ENCODE data around the gene HNRNPAB. TPM values are rescaled to one million over a fixed set of nuclear protein-coding genes. Genes with fewer than 3 reads are reported as not detected.

HNRNPAB gene
- total RNA-seq, 1 experiment from 2014 or later = 547 TPM

GRCh38 chr5:178186427-178186826 lies 17.9 kb upstream of the HNRNPAB start:
- Mint-ChIP-seq H3K27me3 (ENCODE audit: low read depth) (peaks cover 3% of the 10 kb centered on the region), H3K4me3 (no peak overlapping the region), H3K36me3 (ENCODE audit: insufficient read depth in 1 of 3, low read depth in 3 of 3) (peaks cover 0 to 4% (median 2%) of the 10 kb centered on the region in 3 experiments; a peak in 2 of 7 replicates), H3K9me3 (peaks cover 2 to 6% of the 10 kb centered on the region in 2 experiments), H3K4me1 (peaks cover 9% of the 10 kb centered on the region in 2 experiments), H3K27ac (no peak overlapping the region)
- no peak overlapping the region for H3K14ac ChIP-seq (ENCODE audit: insufficient read depth, low read length)
- H2BK20ac ChIP-seq (ENCODE audit: low read depth, low read length, poor library complexity, severe bottlenecking) = no peak overlapping the region
- no peak overlapping the region for H4K8ac ChIP-seq (replicated peaks; ENCODE audit: insufficient read length, low read depth, low read length)
- no peak overlapping the region for H3K56ac ChIP-seq (ENCODE audit: insufficient read length, low read depth, low read length)
- no peak overlapping the region for H3K4me2 ChIP-seq (ENCODE audit: insufficient read depth, insufficient read length, low read length)
- no peaks in the 10 kb centered on the region for H3K9me3 ChIP-seq (ENCODE audit: control insufficient read depth, low read depth, low read length)
- no peak overlapping the region for H2BK5ac ChIP-seq (ENCODE audit: insufficient read length, low read length)
- H3K23me2 ChIP-seq (ENCODE audit: insufficient read length, low read depth, low read length, poor library complexity, severe bottlenecking) = no peaks in the 10 kb centered on the region
- H3K9ac ChIP-seq (ENCODE audit: extremely low read depth, insufficient read length, low read length) = no peak overlapping the region
- H3K79me2 ChIP-seq (ENCODE audit: insufficient read depth, low read length) = no peaks in the 10 kb centered on the region
- WGBS (ENCODE audit: extremely low coverage, insufficient read length, low lambda C conversion rate) = no CpG with 5 or more reads among the region's 6 CpGs
- H4K5ac ChIP-seq (ENCODE audit: insufficient read length, low read depth, low read length) = no peak overlapping the region
- peaks cover 3% of the 10 kb centered on the region; the same call in 1 of the 2 replicates for H3K4me1 ChIP-seq (ENCODE audit: insufficient read depth, low read length)
- no peaks in the 10 kb centered on the region for H3K27me3 ChIP-seq (ENCODE audit: insufficient read depth, low read length)
- no peak overlapping the region for H2BK12ac ChIP-seq (ENCODE audit: insufficient read length, low read depth, low read length)
- no peak overlapping the region for H3T11ph ChIP-seq (ENCODE audit: low read length)
- no peak overlapping the region for H3K4ac ChIP-seq (ENCODE audit: low read depth, low read length)
- no peak overlapping the region for H3K23ac ChIP-seq (ENCODE audit: insufficient read length, low read depth, low read length)
- no peak overlapping the region for H3K27ac ChIP-seq (ENCODE audit: insufficient read length, low read depth, low read length)
- H2AFZ ChIP-seq (ENCODE audit: low read length) = no peak overlapping the region
- no peak overlapping the region for H2BK15ac ChIP-seq (ENCODE audit: low read depth, low read length)
- DNase-seq = no peak
- no peak overlapping the region for H2AK5ac ChIP-seq (ENCODE audit: insufficient read length, low read length)
- H4K20me1 ChIP-seq (ENCODE audit: control insufficient read depth, insufficient read depth, insufficient read length) = no peaks in the 10 kb centered on the region
- H3K18ac ChIP-seq (ENCODE audit: insufficient read length, low read depth, low read length) = no peak overlapping the region
- TF ChIP-seq, protein P1, sequence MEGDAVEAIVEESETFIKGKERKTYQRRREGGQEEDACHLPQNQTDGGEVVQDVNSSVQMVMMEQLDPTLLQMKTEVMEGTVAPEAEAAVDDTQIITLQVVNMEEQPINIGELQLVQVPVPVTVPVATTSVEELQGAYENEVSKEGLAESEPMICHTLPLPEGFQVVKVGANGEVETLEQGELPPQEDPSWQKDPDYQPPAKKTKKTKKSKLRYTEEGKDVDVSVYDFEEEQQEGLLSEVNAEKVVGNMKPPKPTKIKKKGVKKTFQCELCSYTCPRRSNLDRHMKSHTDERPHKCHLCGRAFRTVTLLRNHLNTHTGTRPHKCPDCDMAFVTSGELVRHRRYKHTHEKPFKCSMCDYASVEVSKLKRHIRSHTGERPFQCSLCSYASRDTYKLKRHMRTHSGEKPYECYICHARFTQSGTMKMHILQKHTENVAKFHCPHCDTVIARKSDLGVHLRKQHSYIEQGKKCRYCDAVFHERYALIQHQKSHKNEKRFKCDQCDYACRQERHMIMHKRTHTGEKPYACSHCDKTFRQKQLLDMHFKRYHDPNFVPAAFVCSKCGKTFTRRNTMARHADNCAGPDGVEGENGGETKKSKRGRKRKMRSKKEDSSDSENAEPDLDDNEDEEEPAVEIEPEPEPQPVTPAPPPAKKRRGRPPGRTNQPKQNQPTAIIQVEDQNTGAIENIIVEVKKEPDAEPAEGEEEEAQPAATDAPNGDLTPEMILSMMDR (conservative IDR thresholded peaks at IDR 0.05) = no peak
- no peak overlapping the region for H2BK120ac ChIP-seq (ENCODE audit: low read depth, low read length, poor library complexity, severe bottlenecking)
- H4K91ac ChIP-seq (ENCODE audit: insufficient read length, low read depth, low read length) = no peak overlapping the region
- H3K79me1 ChIP-seq (ENCODE audit: insufficient read depth, low read depth, low read length, poor library complexity, severe bottlenecking) = no peaks in the 10 kb centered on the region
